Colonic mucosa (tissue), 4 donors: ENCODE results near the gene TTYH3. TPM values are rescaled to one million over a fixed set of nuclear protein-coding genes. Genes with fewer than 3 reads are reported as not detected.

Source experiments
- DNase-seq: peaks from one replicate; pipeline ENCODE4 v3.0.0-alpha.2; 2020
- H3K27ac ChIP-seq: fragments of 200-600 bp; one replicate; pipeline ENCODE4 v1.8.0; 2021
- H3K27me3 ChIP-seq: fragments of 200-600 bp; one replicate; pipeline ENCODE4 v1.8.0; 2021
- H3K36me3 ChIP-seq: fragments of 200-600 bp; one replicate; pipeline ENCODE4 v1.8.0; 2021
- H3K4me1 ChIP-seq: fragments of 200-600 bp; one replicate; pipeline ENCODE4 v1.8.0; 2021; ENCODE audit warnings: mild to moderate bottlenecking
- H3K4me3 ChIP-seq: fragments of 200-600 bp; one replicate; pipeline ENCODE4 v1.8.0; 2021
- H3K9ac ChIP-seq, 2 donors: one replicate each; pipeline ENCODE4 v1.7.0; 2013; ENCODE audit warnings: control low read depth in 2 of 2, low read depth in 2 of 2, low read length in 2 of 2
- H3K9me3 ChIP-seq: fragments of 200-600 bp; one replicate; pipeline ENCODE4 v1.8.0; 2021
- intact Hi-C: fragments of 100-400 bp; cut with DNase I; formaldehyde crosslinking; loops from one replicate; pipeline ENCODE4 v1.14.1; 2022
- total RNA-seq, 2 donors: library from RNA; stranded (reverse); fragmentation: NEBNext Ultra II Directional in 1 of 2; extraction: Animal tissue kit (Norgen Biotek cat#: 25700) in 1 of 2; gene quantifications; one replicate each; pipeline ENCODE4 v1.2.1, GENCODE V29; 2021
- TF ChIP-seq, protein P1 (sequence below): fragments of 200-600 bp; IDR thresholded peaks from one replicate; pipeline ENCODE4 v1.8.0; 2022; ENCODE audit warnings: antibody characterized with exemption, mild to moderate bottlenecking
- donor health status: healthy.
- donor health status: DM: no; HTN: no; CAD: no.
- donor health status: DM: no; HTN: no; CAD: no.

Gene TTYH3
- total RNA-seq, 2 donors from 2014 or later: 50.0 to 59.5 TPM

GRCh38 chr7:2649991-2650390 is 18.2 kb downstream of the TTYH3 start:
- Histone ChIP-seq H3K4me3 (no peak overlapping the region), H3K9me3 (no peaks in the 10 kb centered on the region), H3K27me3 (no peaks in the 10 kb centered on the region), H3K9ac (no peak overlapping the region), H3K4me1 (no peaks in the 10 kb centered on the region), H3K36me3 (no peaks in the 10 kb centered on the region), H3K27ac (no peak overlapping the region)
- intact Hi-C loops: no loop called here
- TF ChIP-seq, protein P1, sequence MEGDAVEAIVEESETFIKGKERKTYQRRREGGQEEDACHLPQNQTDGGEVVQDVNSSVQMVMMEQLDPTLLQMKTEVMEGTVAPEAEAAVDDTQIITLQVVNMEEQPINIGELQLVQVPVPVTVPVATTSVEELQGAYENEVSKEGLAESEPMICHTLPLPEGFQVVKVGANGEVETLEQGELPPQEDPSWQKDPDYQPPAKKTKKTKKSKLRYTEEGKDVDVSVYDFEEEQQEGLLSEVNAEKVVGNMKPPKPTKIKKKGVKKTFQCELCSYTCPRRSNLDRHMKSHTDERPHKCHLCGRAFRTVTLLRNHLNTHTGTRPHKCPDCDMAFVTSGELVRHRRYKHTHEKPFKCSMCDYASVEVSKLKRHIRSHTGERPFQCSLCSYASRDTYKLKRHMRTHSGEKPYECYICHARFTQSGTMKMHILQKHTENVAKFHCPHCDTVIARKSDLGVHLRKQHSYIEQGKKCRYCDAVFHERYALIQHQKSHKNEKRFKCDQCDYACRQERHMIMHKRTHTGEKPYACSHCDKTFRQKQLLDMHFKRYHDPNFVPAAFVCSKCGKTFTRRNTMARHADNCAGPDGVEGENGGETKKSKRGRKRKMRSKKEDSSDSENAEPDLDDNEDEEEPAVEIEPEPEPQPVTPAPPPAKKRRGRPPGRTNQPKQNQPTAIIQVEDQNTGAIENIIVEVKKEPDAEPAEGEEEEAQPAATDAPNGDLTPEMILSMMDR: no peak
- DNase-seq: no peak

GRCh38 chr7:2650451-2650850 is 18.7 kb downstream of the TTYH3 start:
- Histone ChIP-seq H3K4me3 (no peak overlapping the region), H3K27me3 (no peaks in the 10 kb centered on the region), H3K9ac (no peak overlapping the region), H3K9me3 (no peaks in the 10 kb centered on the region), H3K36me3 (no peaks in the 10 kb centered on the region), H3K4me1 (no peaks in the 10 kb centered on the region), H3K27ac (no peak overlapping the region)
- no peak for DNase-seq
- intact Hi-C loops: no loop called here
- TF ChIP-seq, protein P1: no peak

DNA sequence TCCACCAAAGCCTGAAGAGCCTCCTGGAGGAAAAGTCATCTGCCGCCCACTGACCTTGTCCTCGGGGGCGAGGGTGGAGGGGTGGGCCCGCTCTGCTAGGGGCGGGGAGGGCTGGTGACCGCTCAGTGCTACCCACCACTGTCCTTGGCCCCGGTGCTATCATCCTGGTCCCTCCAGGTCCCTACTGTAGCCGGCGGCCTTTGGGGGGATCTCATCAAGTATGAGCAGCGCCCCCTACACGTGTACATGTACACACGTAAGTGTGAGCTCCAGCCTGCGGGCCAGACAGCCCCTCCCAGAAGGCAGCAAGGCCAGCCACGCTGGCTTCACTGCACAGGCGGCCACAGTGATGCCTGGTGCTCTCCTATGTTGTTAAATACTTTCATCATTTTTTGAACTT is 19.6 kb downstream of the TTYH3 start:
- H3K9me3 ChIP-seq: no peaks in the 10 kb centered on the region
- H3K27me3 ChIP-seq: no peaks in the 10 kb centered on the region
- no peaks in the 10 kb centered on the region for H3K4me1 ChIP-seq
- no peak overlapping the region for H3K9ac ChIP-seq
- H3K4me3 ChIP-seq: no peak overlapping the region
- no peak overlapping the region for H3K27ac ChIP-seq
- TF ChIP-seq, protein P1: no peak
- H3K36me3 ChIP-seq: no peaks in the 10 kb centered on the region
- no peak for DNase-seq
- intact Hi-C loops: no loop called here

- Histone ChIP-seq H3K27ac (no peak overlapping the region), H3K27me3 (no peaks in the 10 kb centered on the region), H3K9me3 (no peaks in the 10 kb centered on the region), H3K4me3 (no peak overlapping the region), H3K9ac (no peak overlapping the region), H3K4me1 (no peaks in the 10 kb centered on the region), H3K36me3 (no peaks in the 10 kb centered on the region)
- TF ChIP-seq, protein P1: no peak
- intact Hi-C loops: no loop called here
- no peak for DNase-seq
These were observed 20.3 kb downstream of the TTYH3 start for GRCh38 chr7:2651847-2652735.

- TF ChIP-seq, protein P1: no peak
- Histone ChIP-seq H3K4me3 (no peak overlapping the region), H3K27me3 (no peaks in the 10 kb centered on the region), H3K27ac (no peak overlapping the region), H3K9ac (no peak overlapping the region), H3K36me3 (no peaks in the 10 kb centered on the region), H3K9me3 (no peaks in the 10 kb centered on the region), H3K4me1 (no peaks in the 10 kb centered on the region)
- DNase-seq: no peak
- intact Hi-C loops: no loop called here
These were observed 20.9 kb downstream of the TTYH3 start for GRCh38 chr7:2652736-2653060.
